Activated CD8-positive, alpha-beta memory T cell treated with anti-CD3 and anti-CD28 coated beads, Interleukin-2, amount 50 U/mL, for 48 hours (primary cell): Measurements from ENCODE around the gene WFDC12.

Source experiments
- DNase-seq: peaks from one replicate; pipeline ENCODE4 v3.0.0-alpha.2; 2020

Gene WFDC12

DNA sequence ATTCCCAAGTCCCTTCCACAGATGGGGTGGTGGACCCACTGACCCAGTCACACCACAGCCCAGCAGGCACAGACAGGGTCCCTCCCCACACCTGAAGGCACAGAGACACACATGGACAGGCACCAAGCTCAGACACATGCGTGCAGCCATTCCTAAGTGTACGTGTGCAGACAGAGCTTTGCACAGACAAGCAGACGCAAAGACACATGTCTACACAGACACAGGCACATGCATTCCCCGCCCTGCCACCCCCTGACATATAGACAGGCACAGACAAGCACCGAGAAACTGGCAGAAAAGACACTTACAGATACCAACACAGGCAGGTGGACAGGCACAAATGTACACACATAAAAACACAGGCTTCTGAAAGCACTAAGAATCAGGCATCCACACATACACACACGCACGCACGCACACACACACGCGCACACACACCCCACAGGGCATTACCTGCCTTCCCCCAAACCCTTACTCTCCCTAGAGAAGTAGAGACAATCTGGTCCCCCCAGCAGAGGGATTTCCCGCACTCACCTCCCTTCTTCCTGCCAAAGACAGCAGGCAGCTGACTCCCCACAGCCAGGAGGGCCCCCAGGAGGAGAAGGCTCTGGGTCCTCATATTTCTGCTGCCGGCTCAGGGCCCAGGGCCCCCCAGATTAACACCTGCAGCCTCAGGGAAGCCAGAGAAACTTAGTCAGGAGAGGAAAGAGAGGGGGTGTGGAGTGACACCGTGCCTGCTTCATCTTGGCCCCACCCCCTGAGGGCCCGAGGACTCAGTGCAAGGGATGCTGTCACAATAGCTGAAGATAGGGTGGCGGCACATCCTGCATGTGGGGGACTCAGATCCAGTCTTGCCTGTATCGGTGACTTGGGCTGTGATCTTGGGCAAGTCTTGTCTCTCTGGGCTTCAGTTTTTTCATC is 9.5 kb downstream of the WFDC12 start, which contains the start of gene WFDC5:
Gene WFDC5 (minus strand): TSS at position 710 of the 921 bp plus-strand sequence. CDS start 91 bp downstream, at position 619.
- no peak for DNase-seq

DNA sequence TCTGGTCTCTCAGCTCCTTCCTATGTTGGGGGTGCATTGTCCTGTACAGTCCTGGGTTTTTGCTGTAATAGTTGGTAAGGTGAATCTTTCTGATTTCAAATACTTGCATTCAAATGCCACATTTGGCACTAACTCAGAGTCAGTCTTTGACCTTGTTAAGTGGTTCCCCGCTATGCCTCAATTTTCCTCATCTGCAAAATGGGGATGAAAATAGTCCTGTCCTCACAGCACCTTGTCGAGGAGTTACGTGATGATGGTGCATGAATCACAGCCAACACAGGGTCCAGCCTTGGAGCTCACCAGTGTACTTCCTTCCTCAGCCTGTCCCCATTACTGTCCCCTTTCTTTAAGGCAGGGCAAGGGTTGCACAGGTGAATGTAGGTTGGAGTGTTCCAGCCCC is 10.4 kb downstream of the WFDC12 start:
- no peak for DNase-seq

DNA sequence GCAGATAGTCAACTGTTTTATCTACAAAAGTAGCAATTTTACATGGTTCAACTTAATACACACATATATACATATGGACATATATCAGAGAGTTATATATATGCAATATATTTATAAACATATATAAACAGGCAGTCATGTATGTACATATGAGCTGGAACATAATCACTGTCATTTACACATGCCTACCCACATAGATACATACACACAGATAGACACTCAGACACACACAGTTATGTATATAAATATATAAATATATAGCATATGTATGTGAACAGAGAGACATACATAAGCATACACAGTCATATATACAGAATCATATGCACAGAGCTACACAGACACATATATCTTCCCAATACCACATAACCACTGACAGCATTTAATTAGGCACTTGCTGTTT is 11.5 kb downstream of the WFDC12 start:
- DNase-seq: no peak

DNA sequence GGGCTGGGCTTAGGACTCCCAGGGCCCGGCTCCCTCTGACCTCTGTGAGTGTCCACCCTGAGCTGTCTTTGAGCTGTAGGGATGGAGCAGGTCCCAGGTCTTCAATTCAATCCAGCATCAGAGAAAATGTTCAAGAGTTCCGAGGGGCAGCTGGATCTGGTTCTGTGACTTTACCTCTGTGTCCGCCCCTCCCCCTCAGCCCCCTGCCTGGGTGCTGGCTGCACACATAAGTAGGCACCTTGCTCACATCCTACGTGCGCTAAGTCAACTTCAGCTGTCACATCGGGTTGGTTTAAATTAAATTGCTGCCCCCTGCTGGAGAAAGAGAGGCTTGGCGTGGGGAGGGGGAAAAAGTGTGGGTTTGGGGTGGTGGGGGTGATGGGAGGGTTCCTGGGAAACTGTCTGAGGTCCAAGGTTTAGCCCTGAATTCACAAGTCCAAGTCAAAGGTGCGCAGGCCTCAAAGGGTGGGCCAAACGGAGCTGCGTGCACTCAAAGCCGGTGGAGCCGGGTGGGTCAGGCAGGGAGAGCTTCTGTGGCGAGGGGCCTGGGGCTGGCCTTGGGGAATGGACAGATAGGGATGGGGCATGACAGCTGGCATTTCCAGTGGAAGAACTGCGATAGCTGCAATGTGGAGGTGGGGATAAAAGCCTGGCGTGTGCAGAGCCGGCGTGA is 12.3 kb downstream of the WFDC12 start:
- no peak for DNase-seq

DNA sequence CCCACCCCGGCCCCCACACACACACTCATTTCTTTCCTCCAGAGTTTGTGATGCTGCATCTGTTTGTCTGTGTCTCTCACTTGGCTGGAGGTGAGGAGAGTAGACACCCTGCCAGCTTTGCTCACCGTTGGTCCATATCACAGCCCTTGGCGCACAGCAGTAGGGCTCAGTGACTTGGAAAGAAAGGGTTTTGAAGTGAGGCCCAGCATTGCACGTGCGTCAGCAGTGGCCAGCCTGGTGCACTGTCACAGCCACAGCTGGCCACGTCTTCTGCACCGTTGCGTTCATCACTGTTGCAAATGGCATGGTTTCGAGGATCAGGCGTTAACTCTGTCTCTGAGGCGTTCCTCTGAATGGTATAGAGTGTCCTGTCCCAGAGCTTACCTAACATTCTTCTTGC is 13.0 kb downstream of the WFDC12 start:
- no peak for DNase-seq

DNA sequence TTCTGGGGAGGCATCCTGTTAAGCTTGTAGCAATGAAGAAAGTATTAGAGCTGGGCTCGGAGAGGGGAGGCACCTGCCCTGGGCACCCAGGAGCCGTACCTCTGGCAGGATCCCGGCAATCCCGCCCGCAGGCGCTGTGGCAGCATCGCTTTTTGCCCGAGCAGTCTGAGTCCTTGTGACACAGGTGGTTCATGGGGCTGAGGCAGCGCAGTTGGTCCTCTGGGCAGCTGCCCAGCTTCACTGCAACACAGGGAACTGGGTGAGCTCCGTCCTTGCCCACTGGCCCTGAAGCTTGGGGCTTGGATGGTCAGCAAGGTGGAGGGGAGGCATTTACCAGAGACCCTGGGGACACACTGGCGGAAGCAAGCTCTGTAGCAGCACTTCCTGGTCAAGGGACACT is 14.0 kb downstream of the WFDC12 start:
- DNase-seq: no peak

DNA sequence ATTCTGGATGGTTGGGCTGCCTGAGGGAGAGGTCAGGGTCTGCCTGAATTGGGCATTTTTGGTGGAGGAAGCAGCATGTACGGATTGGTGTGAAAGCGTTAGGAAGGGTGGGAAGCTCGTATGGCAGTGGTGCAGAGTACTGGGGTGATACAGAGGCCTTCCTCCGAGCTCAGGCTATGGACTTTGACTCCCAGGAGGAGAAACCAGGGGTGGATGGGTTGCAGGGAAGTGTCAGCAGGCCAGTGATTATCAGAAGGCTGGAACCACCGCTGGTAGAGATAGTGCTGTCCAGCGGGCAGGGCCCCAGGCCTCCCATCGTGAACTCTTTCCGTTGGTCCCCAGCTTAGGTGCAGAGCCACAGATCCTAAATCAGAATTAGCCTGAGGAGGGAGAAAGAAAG is 14.6 kb downstream of the WFDC12 start:
- DNase-seq: no peak

DNA sequence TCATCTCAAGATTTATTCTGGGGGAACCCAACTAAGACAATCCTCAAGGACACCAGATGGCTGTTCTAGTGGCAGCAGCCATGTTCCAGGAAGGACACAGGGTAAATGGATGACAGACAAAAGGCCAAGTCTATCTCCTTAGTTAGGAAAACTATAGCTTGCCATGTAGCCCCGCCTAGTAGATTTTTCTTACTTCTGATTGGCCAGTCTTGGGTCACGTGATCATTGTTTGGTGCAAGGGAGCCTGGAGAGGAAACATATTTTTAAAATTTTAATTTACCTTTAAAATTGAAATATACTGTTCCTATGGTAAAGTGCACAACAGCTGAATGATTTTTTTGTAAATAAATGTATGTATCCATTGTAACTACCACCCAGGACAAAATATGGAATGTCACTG is 18.9 kb downstream of the WFDC12 start:
- no peak for DNase-seq

DNA sequence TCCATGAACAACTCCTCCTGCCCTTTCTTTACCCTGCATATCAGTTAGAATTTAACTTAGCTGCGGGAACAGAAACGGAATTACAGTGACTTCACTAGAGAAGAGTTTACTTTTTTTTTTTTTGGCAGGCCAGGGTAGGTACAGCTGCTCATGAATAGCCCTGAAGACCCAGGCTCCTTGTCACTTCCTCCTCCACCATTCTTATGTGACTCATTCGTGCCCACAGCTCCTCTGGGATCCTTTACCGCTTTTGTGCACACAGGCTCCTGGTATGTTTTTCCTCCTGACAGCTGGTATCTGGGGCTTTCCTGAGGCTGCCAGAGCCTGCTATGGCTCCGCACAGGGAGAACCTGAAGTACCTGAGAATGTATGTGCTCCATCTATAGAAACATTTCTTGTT is 19.5 kb downstream of the WFDC12 start:
- DNase-seq: no peak

DNA sequence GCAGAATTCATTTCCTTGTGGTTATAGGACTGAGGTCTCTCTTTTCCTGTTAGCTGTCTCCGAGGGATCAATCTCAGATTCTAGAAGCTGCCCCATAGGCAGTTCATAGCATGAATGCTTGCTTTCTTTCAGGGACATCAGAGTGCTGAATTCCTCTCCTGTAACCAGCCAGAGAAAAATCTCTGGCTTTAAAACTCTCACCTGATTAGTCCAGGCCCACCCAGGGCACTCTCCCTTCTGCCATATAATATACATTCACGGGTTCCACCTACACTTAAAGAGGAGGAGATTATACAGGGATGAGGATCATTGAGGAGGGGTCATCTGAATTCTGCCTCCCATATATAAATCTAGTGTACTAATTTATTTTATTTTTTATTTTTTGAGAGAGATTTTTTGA is 21.2 kb downstream of the WFDC12 start:
- no peak for DNase-seq

DNA sequence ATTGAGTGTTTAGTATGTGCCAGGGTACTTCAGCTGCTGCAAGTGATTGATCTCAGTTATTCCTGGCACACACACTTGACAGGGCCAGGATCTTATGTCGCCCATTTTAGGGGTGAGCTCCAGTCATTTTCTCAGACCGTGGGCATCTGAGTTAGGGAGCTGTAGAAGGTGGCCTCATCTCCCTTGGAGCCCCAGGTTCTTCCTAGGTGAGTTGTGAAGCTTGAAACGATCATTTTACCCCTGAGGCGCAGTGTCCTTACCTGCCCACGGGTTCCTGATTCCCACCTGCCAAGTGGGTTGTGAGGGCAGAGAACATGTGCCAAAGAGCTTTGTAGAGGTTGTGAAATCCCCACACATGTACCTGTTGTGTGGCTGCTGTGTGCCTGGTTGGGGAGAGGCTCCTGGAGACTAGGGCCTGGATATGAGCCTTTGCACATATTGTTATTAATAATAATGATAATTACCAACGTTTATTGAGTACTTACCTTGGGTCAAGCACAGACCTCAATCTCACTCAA is 22.9 kb downstream of the WFDC12 start:
- no peak for DNase-seq

DNA sequence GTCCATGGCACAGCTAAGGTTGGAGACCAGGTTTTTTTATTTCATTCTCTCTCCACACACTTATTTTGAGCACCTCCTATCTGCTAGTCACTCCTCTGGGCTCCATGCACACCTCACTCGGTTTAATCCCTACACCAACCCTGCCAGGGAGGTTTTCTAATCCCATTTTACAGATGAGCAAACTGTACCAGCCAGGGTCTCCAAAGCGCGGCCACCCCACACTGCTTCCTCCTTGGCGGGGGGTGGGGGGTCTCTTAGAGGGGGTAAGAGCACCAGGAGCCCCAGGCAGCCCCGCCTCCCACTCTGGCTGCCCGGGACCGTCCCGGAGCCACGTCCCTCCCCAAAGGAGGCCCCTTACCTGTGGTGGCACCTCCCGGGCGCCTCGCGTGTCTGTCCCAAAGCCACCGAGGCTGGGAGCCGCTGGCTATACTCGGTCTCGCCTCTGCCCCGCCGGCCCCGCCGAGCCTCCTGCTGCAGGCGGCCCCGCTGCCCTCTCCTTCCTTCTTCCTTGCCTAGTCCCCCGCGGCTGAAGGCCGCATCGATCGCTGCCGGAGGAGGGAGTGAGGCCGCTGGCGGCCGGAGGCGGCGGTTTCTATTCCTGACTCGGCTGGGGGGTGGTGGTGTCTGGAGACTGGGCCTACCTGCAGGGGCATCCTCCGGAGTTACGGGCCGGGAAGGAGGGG is 23.6 kb downstream of the WFDC12 start, which contains the start of gene KCNS1:
Gene KCNS1 (minus strand): TSS at position 565 of the 683 bp plus-strand sequence. CDS start 1,891 bp downstream, outside the sequence.
- DNase-seq: no peak

DNA sequence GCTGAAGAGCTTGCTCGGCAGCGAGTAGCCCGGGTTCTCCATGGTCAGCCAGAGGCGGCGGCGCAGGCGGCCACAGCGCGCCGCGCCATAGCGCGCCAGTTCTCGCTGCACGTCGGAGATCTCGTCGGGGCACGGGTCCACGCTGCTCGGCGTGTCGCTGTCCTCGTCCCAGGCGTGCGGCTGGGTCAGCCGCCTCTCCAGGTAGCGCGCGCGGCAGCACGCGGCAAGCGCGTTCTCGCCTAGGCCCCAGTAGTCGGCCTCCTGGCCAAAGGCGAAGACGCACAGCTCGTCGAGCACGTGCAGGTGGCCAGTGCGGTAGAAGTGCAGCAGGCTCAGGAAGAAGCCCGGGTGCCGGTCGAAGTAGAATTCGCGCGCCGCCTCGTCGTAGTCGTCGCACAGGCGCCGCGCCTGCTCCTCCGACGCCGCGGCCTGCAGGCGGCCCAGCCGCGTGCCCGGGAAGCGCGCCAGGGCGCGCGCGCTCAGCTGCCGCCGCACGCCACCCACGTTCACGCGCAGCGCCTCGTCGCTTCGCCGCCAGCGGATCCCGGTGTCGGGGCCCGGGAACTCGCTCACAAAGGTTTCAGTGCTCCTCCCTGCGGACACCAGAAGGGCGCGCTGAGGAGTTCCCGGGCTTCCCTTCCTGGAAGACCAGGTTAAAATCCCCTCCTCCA is 26.0 kb downstream of the WFDC12 start:
- peak; percentile 64 for DNase-seq

DNA sequence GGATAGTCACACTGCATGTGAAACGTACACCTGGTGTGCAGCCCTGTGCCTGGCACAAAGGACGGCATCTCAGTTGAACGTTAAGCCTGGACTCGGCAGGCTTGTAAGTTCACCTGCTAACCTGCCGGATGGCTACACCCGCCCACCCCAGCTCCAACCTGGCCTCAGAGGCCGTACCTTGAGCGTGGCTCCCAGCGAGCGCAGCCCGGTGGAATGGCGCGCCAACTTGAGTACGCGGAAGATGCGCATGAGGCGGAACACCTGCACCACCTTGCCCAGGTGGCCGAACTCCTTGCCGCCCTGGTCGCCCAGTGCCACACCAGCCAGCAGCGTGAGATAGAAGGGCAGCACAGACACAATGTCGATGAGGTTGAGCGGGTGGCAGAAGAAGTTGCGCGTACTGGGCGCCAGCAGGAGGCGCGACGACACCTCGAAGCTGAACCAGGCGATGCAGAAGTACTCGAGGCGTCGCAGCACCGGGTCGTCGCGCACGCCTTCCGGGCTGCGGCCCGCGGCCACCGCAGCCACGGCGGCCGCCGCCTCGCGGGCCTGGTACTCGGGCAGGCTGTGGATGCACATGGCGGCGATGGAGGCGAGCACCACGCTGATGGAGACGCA is 26.7 kb downstream of the WFDC12 start:
- peak; percentile 71 for DNase-seq

DNA sequence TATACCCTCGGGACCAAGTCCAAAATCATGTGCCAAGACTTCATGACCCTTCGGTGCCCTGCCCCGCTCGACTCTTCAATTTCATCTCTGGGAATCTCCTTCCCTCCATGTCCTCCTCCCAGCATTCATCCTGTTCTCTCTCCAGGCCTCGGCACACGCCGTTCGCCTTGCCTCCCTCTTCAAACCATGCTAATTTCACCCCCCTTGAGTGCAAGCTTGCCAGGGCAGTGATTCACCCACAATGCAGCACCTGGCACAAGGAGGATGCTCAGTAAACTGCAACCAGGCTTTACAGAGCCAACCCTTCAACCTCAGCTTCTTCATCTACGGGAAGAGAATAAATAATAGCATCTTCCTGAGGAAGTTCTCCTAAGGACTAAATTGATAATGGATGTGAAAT is 27.5 kb downstream of the WFDC12 start:
- DNase-seq: no peak

DNA sequence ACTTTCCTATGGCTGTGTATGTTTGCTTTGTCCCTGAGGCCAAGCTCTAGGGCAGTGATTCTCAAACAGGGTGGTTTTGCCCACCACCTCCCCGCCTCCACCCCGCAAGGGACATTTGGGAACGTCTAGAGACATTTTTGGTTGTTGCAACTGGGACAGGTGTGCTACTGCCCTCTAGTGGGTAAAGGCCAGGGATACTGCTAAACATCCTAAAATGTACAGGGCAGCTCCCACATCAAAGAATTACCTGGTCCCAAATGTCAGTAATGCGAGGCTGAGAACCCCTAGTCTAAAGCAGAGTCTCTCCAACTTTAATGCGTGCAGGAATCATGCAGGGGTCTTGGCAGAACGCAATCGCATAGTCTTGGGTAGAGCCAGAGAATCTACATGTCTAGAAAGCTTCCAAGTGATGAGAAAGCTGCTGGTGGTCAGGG is 28.4 kb downstream of the WFDC12 start:
- DNase-seq: no peak

DNA sequence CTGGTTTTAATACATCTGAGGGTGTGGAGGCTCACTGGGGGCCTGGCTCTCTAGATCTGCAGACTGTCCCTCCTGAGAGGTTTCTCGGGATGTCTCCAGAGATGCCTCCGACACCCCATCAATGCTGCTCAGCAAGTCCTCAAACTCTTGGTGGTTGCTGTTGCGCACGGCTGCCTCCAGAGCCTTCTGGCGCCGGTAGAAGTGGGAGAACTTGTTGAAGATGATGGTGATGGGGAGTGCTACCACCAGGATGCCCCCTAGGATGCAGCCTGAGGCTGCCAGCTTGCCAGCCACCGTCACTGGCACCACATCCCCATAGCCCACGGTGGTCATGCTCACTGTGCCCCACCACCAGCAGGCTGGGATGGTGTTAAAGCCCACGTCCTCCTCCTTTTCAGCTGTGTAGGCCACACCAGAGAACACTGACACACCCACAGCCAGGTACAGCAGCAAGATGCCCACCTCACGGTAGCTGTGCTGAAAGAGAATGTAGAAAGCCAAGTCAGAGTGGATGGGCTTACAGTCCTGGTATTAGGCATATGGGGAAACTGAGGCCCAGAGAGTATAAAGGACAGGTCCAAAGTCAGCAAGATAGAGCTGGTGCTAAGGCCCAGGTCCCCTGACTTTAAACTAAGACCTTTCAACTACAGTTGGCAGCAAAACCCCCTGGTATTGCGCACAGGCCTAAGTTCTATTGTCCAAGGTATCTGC is 29.2 kb downstream of the WFDC12 start:
- no peak for DNase-seq

DNA sequence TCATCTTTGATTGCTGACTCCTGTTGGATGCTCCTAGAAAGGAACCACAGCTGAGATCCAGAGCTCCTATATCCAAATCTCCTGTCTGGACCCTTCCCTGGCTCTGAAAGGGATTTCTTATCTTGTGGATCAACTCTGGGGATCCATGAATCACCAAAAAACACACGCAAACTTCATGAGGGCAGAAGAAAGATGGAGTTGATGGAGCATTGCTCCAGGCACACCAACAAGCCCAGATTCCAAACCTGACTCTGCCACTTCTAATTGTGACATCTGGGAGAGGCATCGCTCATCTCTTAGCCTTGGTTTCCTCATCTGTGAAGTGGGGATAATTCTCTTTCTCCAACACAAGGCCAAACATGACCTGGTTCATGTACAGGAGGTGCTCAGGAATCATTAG is 30.1 kb downstream of the WFDC12 start:
- DNase-seq: no peak

DNA sequence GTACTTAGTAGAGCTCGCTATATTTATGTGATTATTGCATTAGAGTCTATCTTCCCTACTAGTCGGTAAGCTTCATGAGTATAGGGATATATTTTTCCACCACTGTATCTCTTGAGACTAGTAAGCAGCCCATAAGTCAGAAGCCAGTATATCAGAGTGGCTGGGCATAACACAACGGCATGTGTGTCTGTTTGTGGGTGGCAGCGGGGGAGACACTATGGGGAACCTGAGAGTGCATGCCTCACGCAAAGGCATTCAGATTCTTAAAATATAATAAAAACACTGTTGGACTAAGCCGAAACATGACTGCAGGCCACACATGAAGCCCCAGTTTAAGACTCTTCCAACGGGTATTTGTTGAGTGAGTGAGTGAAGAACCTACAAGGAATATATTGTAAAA is 31.4 kb downstream of the WFDC12 start:
- DNase-seq: no peak

DNA sequence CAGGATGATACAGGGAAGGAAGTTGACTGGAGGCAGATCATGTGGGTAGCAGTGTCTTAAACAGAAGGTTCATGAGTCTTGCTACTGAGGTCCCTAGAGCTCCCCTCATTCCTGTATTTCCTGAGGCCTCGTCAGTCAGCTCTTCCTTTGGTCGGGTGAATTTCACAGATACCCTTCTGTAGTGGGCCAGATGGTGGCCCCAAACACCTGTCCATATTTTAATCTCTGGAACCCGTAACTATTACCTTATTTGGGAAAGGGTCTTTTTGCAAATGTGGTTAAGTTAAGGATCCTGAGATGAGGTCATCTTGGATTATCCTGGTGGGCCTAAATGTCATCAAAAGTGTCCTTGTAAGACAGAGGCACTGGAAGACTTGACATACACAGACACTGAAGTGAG is 32.9 kb downstream of the WFDC12 start:
- no peak for DNase-seq

DNA sequence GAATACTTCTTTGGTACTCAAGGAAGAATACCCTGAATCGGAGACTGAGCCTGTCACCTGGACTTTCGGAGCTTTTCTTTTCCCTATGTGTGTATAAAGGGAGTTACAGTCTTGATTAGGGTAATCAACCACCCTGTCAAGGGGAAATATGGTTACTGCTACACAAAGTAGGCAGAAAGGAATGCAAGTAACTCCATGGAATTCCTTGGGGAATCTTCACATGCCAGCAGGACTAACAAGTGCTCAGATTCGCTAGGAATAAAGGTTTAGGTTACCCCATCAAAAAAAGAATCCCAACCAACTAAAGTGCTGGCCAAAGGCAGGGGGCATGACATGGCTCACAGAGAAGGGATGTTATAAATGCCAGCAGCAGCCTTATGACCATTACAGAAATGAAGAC is 33.8 kb downstream of the WFDC12 start:
- no peak for DNase-seq

DNA sequence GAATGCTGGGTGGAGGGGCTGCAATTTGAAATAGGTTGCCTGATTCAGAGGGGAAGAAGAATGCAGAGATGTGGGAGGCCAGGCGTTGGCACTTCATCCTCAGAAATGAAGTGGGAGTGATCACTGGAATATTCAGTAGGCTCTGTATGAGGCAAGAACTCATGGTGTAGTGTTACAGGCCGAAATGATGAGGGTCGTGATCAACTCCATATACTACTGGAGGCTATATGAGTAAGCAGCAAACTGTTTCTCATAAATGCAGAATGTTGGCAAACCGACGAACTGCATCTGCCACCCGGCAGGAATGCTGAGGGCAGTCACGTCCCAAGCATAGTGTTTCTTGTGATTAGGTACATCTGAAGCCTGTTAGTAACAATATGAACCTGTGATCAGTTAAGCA is 36.0 kb downstream of the WFDC12 start:
- no peak for DNase-seq
